Lower lobe of right lung (tissue), 2 donors: ENCODE measurements around the gene SIGLEC8. TPM values are rescaled to one million over a fixed set of nuclear protein-coding genes. Genes with fewer than 3 reads are reported as not detected.

Experiments used
- ATAC-seq, 2 donors: fragments of 200-7000 bp; cut with Tn5 transposase; one replicate each; pipeline ENCODE4 v1.9.1; 2020 to 2022; ENCODE audit warnings: mild to moderate bottlenecking in 2 of 2, moderate library complexity in 2 of 2
- DNase-seq: peaks from one replicate; pipeline ENCODE4 v3.0.0-alpha.2; 2020
- H3K27ac ChIP-seq: fragments of 200-600 bp; one replicate; pipeline ENCODE4 v1.8.0; 2022
- H3K27me3 ChIP-seq: fragments of 200-600 bp; one replicate; pipeline ENCODE4 v1.8.0; 2022; ENCODE audit warnings: low read depth
- H3K36me3 ChIP-seq: fragments of 200-600 bp; one replicate; pipeline ENCODE4 v1.8.0; 2022; ENCODE audit warnings: mild to moderate bottlenecking
- H3K4me1 ChIP-seq: fragments of 200-600 bp; one replicate; pipeline ENCODE4 v1.8.0; 2022
- H3K4me3 ChIP-seq: fragments of 200-600 bp; one replicate; pipeline ENCODE4 v1.8.0; 2022; ENCODE audit warnings: mild to moderate bottlenecking
- H3K9me3 ChIP-seq: fragments of 200-600 bp; one replicate; pipeline ENCODE4 v1.8.0; 2022
- CTCF ChIP-seq: fragments of 200-600 bp; IDR thresholded peaks from one replicate; pipeline ENCODE4 v1.8.0; 2022; ENCODE audit warnings: antibody characterized with exemption, mild to moderate bottlenecking
- intact Hi-C: fragments of 100-400 bp; cut with DNase I; formaldehyde crosslinking; loops from one replicate; pipeline ENCODE4 v1.11.0; 2022
- total RNA-seq: library from RNA; stranded (reverse); fragmentation: NEBNext Ultra II Directional; extraction: Animal tissue kit (Norgen Biotek cat#: 25700); gene quantifications from one replicate; pipeline ENCODE4 v1.2.1, GENCODE V29; 2021
- donor health status: DM: no; HTN: yes; CAD: no; lungs with severe emphysema.

The SIGLEC8 gene
- total RNA-seq, 1 donor from 2014 or later = 3.0 TPM

GRCh38 chr19:51440846-51441409, 17.3 kb downstream of the SIGLEC8 start:
- Histone ChIP-seq H3K4me1 (peaks cover 4% of the 10 kb centered on the region), H3K36me3 (no peaks in the 10 kb centered on the region), H3K9me3 (no peaks in the 10 kb centered on the region), H3K27me3 (peaks cover 44% of the 10 kb centered on the region), H3K27ac (no peak overlapping the region), H3K4me3 (peak overlapping the region; percentile 17)
- ATAC-seq = peak; percentile 29 to 35
- intact Hi-C loops = no loop called here
- no peak for DNase-seq
- TF ChIP-seq CTCF = no peak

- Histone ChIP-seq H3K9me3 (no peaks in the 10 kb centered on the region), H3K27me3 (peaks cover 49% of the 10 kb centered on the region), H3K4me3 (no peak overlapping the region), H3K27ac (no peak overlapping the region), H3K36me3 (no peaks in the 10 kb centered on the region), H3K4me1 (peaks cover 4% of the 10 kb centered on the region)
- ATAC-seq (no peak), DNase-seq (no peak)
- intact Hi-C loops = no loop called here
- no peak for TF ChIP-seq CTCF
Observed at GRCh38 chr19:51440052-51440451, 18.2 kb downstream of the SIGLEC8 start.

GRCh38 chr19:51439021-51439465, 19.2 kb downstream of the SIGLEC8 start:
- no peak overlapping the region for H3K4me3 ChIP-seq
- peaks cover 4% of the 10 kb centered on the region for H3K4me1 ChIP-seq
- peak; percentile 35 for TF ChIP-seq CTCF
- DNase-seq = no peak
- no peaks in the 10 kb centered on the region for H3K9me3 ChIP-seq
- intact Hi-C loops = no loop called here
- no peak overlapping the region for H3K27ac ChIP-seq
- ATAC-seq = peak; percentile 61
- no peaks in the 10 kb centered on the region for H3K36me3 ChIP-seq
- H3K27me3 ChIP-seq = peaks cover 53% of the 10 kb centered on the region

- H3K4me1 ChIP-seq = peaks cover 4% of the 10 kb centered on the region
Observed at GRCh38 chr19:51434456-51434855, 23.8 kb downstream of the SIGLEC8 start.

GRCh38 chr19:51433043-51433442, 25.2 kb downstream of the SIGLEC8 start:
- H3K27me3 ChIP-seq = peaks cover 9% of the 10 kb centered on the region
- no peak for TF ChIP-seq CTCF
- no peak for DNase-seq
- no peak for ATAC-seq
- no peak overlapping the region for H3K4me3 ChIP-seq
- H3K27ac ChIP-seq = no peak overlapping the region
- H3K4me1 ChIP-seq = no peaks in the 10 kb centered on the region
- H3K36me3 ChIP-seq = no peaks in the 10 kb centered on the region
- intact Hi-C loops = no loop called here
- H3K9me3 ChIP-seq = no peaks in the 10 kb centered on the region

More at GRCh38 chr19:51434456-51434855, 23.8 kb downstream of the SIGLEC8 start:
- intact Hi-C loops = no loop called here
- no peak for TF ChIP-seq CTCF
- H3K4me3 ChIP-seq = no peak overlapping the region
- H3K27me3 ChIP-seq = peaks cover 17% of the 10 kb centered on the region
- H3K27ac ChIP-seq = no peak overlapping the region
- H3K9me3 ChIP-seq = no peaks in the 10 kb centered on the region
- DNase-seq (no peak), ATAC-seq (no peak)
- no peaks in the 10 kb centered on the region for H3K36me3 ChIP-seq
